HepG2 (cell line): ENCODE results near the gene CAMSAP1.

Experiments used
- ARNT2 ChIP-seq: sonication (generic); formaldehyde crosslinking; IDR thresholded peaks from 2 replicates; pipeline ENCODE4 v1.8.0; 2022; ENCODE audit warnings: mild to moderate bottlenecking, low read depth, missing genetic modification reagents, moderate library complexity
- BHLHE40 ChIP-seq: IDR thresholded peaks from 2 replicates; pipeline ENCODE4 v1.6.1; 2011; ENCODE audit warnings: low read length, improper control_type of control experiment
- ELF1 ChIP-seq: sonication (generic); formaldehyde crosslinking; IDR thresholded peaks from 2 replicates; pipeline ENCODE4 v1.4.0; 2020; ENCODE audit warnings: missing genetic modification reagents
- EZH2 ChIP-seq: conservative IDR thresholded peaks from 2 replicates; pipeline ENCODE4 v1.6.1; 2012; ENCODE audit warnings: mild to moderate bottlenecking, low read depth, low read length, moderate library complexity
- FOXO4 ChIP-seq: sonication (generic); formaldehyde crosslinking; conservative IDR thresholded peaks from 2 replicates; pipeline ENCODE4 v1.8.1; 2023; ENCODE audit warnings: missing genetic modification reagents
- KMT2A ChIP-seq: sonication (generic); formaldehyde crosslinking; IDR thresholded peaks from 2 replicates; pipeline ENCODE4 v1.4.0; 2020; ENCODE audit warnings: missing genetic modification reagents
- MAX ChIP-seq: IDR thresholded peaks from 2 replicates; pipeline ENCODE4 v1.6.1; 2012; ENCODE audit warnings: inconsistent platforms
- NFE2L1 ChIP-seq: sonication (generic); formaldehyde crosslinking; IDR thresholded peaks from 2 replicates; pipeline ENCODE4 v1.4.0; 2020; ENCODE audit warnings: missing genetic modification reagents, mild to moderate bottlenecking, borderline replicate concordance
- RBAK ChIP-seq: sonication (generic); formaldehyde crosslinking; IDR thresholded peaks from 2 replicates; pipeline ENCODE4 v1.5.1; 2020; ENCODE audit warnings: mild to moderate bottlenecking, missing genetic modification reagents
- ZNF225 ChIP-seq: sonication (generic); formaldehyde crosslinking; IDR thresholded peaks from 2 replicates; pipeline ENCODE4 v1.4.0; 2020; ENCODE audit warnings: mild to moderate bottlenecking, missing genetic modification reagents
- ZNF704 ChIP-seq: sonication (generic); formaldehyde crosslinking; IDR thresholded peaks from 2 replicates; pipeline ENCODE4 v1.8.1; 2023; ENCODE audit warnings: mild to moderate bottlenecking, inconsistent platforms, moderate library complexity, missing genetic modification reagents, borderline replicate concordance

- no peak for TF ChIP-seq NFE2L1
- no peak for TF ChIP-seq FOXO4 (CRISPR knock-in tag)
- no peak for TF ChIP-seq EZH2
- TF ChIP-seq RBAK (CRISPR knock-in tag), result no peak
- TF ChIP-seq ARNT2 (CRISPR knock-in tag), result no peak
- no peak for TF ChIP-seq ZNF704
- TF ChIP-seq KMT2A (CRISPR knock-in tag), result no peak
- TF ChIP-seq MAX, result no peak
- no peak for TF ChIP-seq BHLHE40
- no peak for TF ChIP-seq ZNF225 (CRISPR knock-in tag)
- TF ChIP-seq ELF1 (CRISPR knock-in tag), result no peak
Observed at GRCh38 chr9:135765416-135765815, 141.9 kb downstream of the CAMSAP1 start.
